Osteoblast (primary cell): ENCODE data around the gene MARCHF3. TPM values are rescaled to one million over a fixed set of nuclear protein-coding genes. Genes with fewer than 3 reads are reported as not detected.
A peak's percentile ranks its signal among the peaks of the same experiment; 100 is the strongest.

Experiments used
- DNase-seq: peaks from one replicate; pipeline ENCODE4 v3.0.0; 2011; ENCODE audit warnings: low spot score, mixed read lengths; ENCODE audit not compliant: insufficient read length; ENCODE audit errors: missing footprints
- H2AFZ ChIP-seq: 2 replicates; pipeline ENCODE4 v1.6.0; 2011; ENCODE audit warnings: mild to moderate bottlenecking, low read length
- H3K27ac ChIP-seq: 2 replicates; pipeline ENCODE4 v1.5.1; 2011; ENCODE audit warnings: mild to moderate bottlenecking, low read depth, low read length, moderate library complexity
- H3K27me3 ChIP-seq: 2 replicates; pipeline ENCODE4 v1.6.0; 2012; ENCODE audit warnings: mild to moderate bottlenecking, control low read depth, inconsistent platforms, low read length, moderate library complexity; ENCODE audit not compliant: insufficient read depth
- H3K36me3 ChIP-seq: 2 replicates; pipeline ENCODE4 v1.5.1; 2011; ENCODE audit warnings: mild to moderate bottlenecking, low read length, control low read depth, moderate library complexity; ENCODE audit not compliant: insufficient read depth
- H3K4me1 ChIP-seq: 2 replicates; pipeline ENCODE4 v1.5.1; 2011; ENCODE audit warnings: mild to moderate bottlenecking, low read length, control low read depth, moderate library complexity; ENCODE audit not compliant: insufficient read depth
- H3K4me2 ChIP-seq: 2 replicates; pipeline ENCODE4 v1.6.0; 2011; ENCODE audit warnings: mild to moderate bottlenecking, low read length; ENCODE audit not compliant: insufficient read depth
- H3K4me3 ChIP-seq: fragments of 200-600 bp; sonication (generic); 3 replicates; pipeline ENCODE4 v1.5.1; 2012; ENCODE audit warnings: mild to moderate bottlenecking, low read length, inconsistent platforms; ENCODE audit not compliant: insufficient read depth
- H3K79me2 ChIP-seq: 2 replicates; pipeline ENCODE4 v1.6.0; 2012; ENCODE audit warnings: mild to moderate bottlenecking, low read length, control low read depth, inconsistent platforms; ENCODE audit not compliant: insufficient read depth
- H3K9me3 ChIP-seq: 2 replicates; pipeline ENCODE4 v1.5.1; 2011; ENCODE audit warnings: low read depth, low read length, control low read depth
- H4K20me1 ChIP-seq: 2 replicates; pipeline ENCODE4 v1.6.0; 2012; ENCODE audit warnings: mild to moderate bottlenecking, low read length, control low read depth; ENCODE audit not compliant: insufficient read depth
- CTCF ChIP-seq: IDR thresholded peaks from 2 replicates; pipeline ENCODE4 v1.5.1; 2011; ENCODE audit warnings: mild to moderate bottlenecking, low read depth, low read length, moderate library complexity; ENCODE audit errors: extremely low read depth
- total RNA-seq: library from RNA; depleted of rRNA; stranded (reverse); fragments of >200 nt; gene quantifications from 2 replicates; pipeline ENCODE4 v1.2.3, GENCODE V29; 2012

MARCHF3 gene, protein sequence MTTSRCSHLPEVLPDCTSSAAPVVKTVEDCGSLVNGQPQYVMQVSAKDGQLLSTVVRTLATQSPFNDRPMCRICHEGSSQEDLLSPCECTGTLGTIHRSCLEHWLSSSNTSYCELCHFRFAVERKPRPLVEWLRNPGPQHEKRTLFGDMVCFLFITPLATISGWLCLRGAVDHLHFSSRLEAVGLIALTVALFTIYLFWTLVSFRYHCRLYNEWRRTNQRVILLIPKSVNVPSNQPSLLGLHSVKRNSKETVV
- 2.2 and 3.5 TPM in 2 replicates for total RNA-seq

DNA sequence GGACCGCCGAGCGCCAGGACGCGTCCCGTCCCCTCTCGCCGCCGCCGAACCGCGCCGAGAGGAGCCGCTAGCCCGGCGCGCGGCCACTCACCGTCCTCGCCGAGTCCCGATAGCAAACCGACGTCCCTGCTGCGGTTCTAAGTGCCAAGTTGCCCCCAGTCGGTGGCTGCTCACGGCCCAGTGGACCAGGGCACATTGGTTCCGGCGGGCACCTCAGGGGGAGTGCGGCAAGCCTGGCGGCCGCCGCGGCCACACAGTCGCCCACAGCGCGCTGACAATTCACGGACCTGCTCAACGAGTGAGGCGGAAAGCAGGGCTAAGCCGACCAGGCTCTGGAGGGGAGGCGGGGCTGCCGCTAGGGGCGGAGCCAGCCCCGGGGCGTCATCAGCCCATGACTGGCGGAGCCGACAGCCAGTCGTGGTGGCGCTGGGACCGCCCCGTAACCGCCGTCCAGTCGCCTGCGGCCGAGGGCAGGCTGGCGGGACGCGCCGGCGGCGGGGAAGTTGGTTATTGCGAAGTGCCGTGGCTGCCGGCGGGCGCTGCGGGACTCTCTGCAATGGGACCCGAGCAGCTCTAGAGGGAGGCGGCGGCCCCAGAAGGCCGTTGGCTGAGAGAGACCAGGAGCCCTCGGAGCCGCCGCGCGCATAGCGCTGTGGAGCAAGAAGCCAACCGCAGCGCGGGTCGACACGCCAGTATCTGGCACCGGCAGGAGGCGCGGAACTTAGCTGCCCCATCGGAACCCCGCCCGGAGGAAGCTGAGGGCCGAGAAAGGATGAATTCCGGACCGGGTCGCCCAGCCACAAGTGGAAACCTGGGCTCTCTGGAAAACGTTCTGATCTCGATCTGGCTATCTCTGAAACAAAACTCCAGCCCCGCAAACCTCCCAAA lies at the start of gene MARCHF3:
MARCHF3 (minus strand) TSS at position 300 of the 888 bp plus-strand sequence. CDS start 112,387 bp downstream, outside the sequence.
- Histone ChIP-seq H3K4me2 (peak within 1 kb of the TSS; percentile 89), H3K27ac (peak within 1 kb of the TSS; percentile 68), H3K27me3 (no peaks in the 10 kb centered on the region), H3K9me3 (no peaks in the 10 kb centered on the region), H3K4me3 (peak within 1 kb of the TSS; percentile 89), H3K79me2 (peaks cover 20% of the 10 kb centered on the region), H3K36me3 (no peaks in the 10 kb centered on the region), H4K20me1 (no peaks in the 10 kb centered on the region), H2AFZ (peak within 1 kb of the TSS; percentile 90), H3K4me1 (peaks cover 23% of the 10 kb centered on the region)
- no peak for TF ChIP-seq CTCF
- DNase-seq, result peak; percentile 98

DNA sequence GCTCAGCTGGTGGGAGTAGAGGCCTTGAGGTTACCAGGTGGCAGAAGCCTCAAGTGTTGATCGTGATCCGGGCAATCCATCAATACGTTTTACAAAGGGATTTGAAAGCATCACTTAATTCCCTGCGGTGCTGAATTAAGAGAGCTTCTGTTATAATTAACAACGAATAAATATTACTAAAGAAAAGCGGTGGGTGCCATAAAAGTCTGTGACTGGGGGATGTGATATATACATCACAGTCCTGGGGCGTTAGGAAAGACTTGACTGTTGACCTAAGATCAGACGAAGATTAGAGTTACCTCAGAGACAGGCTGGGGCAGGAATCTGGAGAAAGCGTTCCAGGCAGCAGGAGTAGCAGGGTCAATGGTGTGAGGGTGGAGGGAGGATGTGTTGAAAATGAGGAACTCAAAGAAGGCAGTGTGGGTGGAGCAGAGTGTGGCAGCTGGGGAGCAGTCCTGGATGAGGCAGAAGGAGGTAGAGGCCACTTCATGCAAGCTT lies 49.7 kb upstream of the MARCHF3 start:
- Histone ChIP-seq H3K27ac (no peak overlapping the region), H2AFZ (peak overlapping the region; percentile 49), H4K20me1 (no peaks in the 10 kb centered on the region), H3K9me3 (no peaks in the 10 kb centered on the region), H3K27me3 (no peaks in the 10 kb centered on the region), H3K79me2 (no peaks in the 10 kb centered on the region), H3K4me3 (no peak overlapping the region), H3K4me2 (no peak overlapping the region), H3K36me3 (no peaks in the 10 kb centered on the region), H3K4me1 (peaks cover 17% of the 10 kb centered on the region)
- no peak for DNase-seq
- no peak for TF ChIP-seq CTCF

DNA sequence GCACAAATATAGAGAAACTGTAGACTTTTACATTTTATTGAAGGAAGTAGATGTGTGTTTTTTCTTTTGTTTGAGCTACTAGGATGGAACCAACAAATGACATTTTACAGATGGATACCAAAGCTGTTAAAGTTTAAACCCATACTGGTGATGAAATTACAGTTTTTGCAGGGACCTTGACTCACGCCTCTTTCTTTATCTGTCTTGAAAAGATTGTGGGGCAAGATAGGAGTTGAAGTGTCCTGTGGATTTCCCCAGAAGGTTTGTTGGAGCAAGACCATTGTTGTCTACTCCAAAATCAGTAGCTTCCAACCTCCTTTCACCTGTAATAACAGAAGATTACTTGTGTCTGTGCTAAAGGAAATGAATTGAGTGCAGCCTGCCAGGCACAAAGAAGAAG lies 47.0 kb upstream of the MARCHF3 start:
- no peak overlapping the region for H3K4me2 ChIP-seq
- TF ChIP-seq CTCF, result no peak
- H3K27me3 ChIP-seq, result no peaks in the 10 kb centered on the region
- H3K4me1 ChIP-seq, result peaks cover 17% of the 10 kb centered on the region
- no peaks in the 10 kb centered on the region for H3K9me3 ChIP-seq
- no peak overlapping the region for H3K4me3 ChIP-seq
- H2AFZ ChIP-seq, result peak overlapping the region; percentile 28
- DNase-seq, result no peak
- no peak overlapping the region for H3K27ac ChIP-seq
- no peaks in the 10 kb centered on the region for H3K79me2 ChIP-seq
- no peaks in the 10 kb centered on the region for H4K20me1 ChIP-seq
- no peaks in the 10 kb centered on the region for H3K36me3 ChIP-seq
